MM.1S (cell line): ENCODE data around the gene STAG1.

Experiments used
- DNase-seq: peaks from one replicate; pipeline ENCODE4 v3.0.0-alpha.2; 2015
- H2AFZ ChIP-seq: fragments of 300-600 bp; sonication (generic); 2 replicates; pipeline ENCODE4 v1.6.0; 2016; ENCODE audit warnings: antibody characterized with exemption, low read length
- H3F3A ChIP-seq: fragments of 300-600 bp; sonication (generic); 2 replicates; pipeline ENCODE4 v1.6.1; 2016; ENCODE audit warnings: mild to moderate bottlenecking, antibody characterized with exemption, low read length, moderate library complexity, mixed read lengths; ENCODE audit not compliant: insufficient read depth
- H3K27ac ChIP-seq: fragments of 300-600 bp; sonication (generic); 2 replicates; pipeline ENCODE4 v1.5.1; 2016; ENCODE audit warnings: mild to moderate bottlenecking, low read length
- H3K27me3 ChIP-seq: fragments of 300-600 bp; sonication (generic); replicated peaks from 2 replicates; pipeline ENCODE4 v1.6.0; 2016; ENCODE audit warnings: low read length; ENCODE audit not compliant: insufficient read depth
- H3K36me3 ChIP-seq: fragments of 300-600 bp; sonication (generic); replicated peaks from 2 replicates; pipeline ENCODE4 v1.6.1; 2016; ENCODE audit warnings: mild to moderate bottlenecking, low read length, mixed read lengths; ENCODE audit not compliant: insufficient read depth
- H3K4me1 ChIP-seq: fragments of 300-600 bp; sonication (generic); 2 replicates; pipeline ENCODE4 v1.6.1; 2016; ENCODE audit warnings: low read length, mixed read lengths
- H3K4me2 ChIP-seq: fragments of 300-600 bp; sonication (generic); 2 replicates; pipeline ENCODE4 v1.6.0; 2016; ENCODE audit warnings: low read depth, low read length
- H3K4me3 ChIP-seq: fragments of 300-600 bp; sonication (generic); 2 replicates; pipeline ENCODE4 v1.5.1; 2016; ENCODE audit warnings: low read length, mixed read lengths
- H3K79me2 ChIP-seq: fragments of 300-600 bp; sonication (generic); 2 replicates; pipeline ENCODE4 v1.6.1; 2016; ENCODE audit warnings: mixed run types, low read length, mixed read lengths
- H3K9ac ChIP-seq: fragments of 300-600 bp; sonication (generic); 2 replicates; pipeline ENCODE4 v1.6.1; 2016; ENCODE audit warnings: low read length, mixed read lengths
- H3K9me2 ChIP-seq: fragments of 300-600 bp; sonication (generic); replicated peaks from 2 replicates; pipeline ENCODE4 v1.6.1; 2016; ENCODE audit warnings: mild to moderate bottlenecking, low read length, mixed read lengths; ENCODE audit not compliant: insufficient read depth
- H3K9me3 ChIP-seq: fragments of 300-600 bp; sonication (generic); replicated peaks from 2 replicates; pipeline ENCODE4 v1.6.1; 2016; ENCODE audit warnings: mild to moderate bottlenecking, low read length, mixed read lengths; ENCODE audit not compliant: insufficient read depth
- H4K20me1 ChIP-seq: fragments of 300-600 bp; sonication (generic); 2 replicates; pipeline ENCODE4 v1.6.1; 2016; ENCODE audit warnings: mild to moderate bottlenecking, low read length, moderate library complexity, mixed read lengths; ENCODE audit not compliant: insufficient read depth
- EZH2 ChIP-seq: fragments of 300-600 bp; sonication (generic); optimal IDR thresholded peaks from 2 replicates; pipeline ENCODE3; 2017; ENCODE audit warnings: low read depth, mild to moderate bottlenecking, antibody characterized with exemption, low read length, mixed read lengths
- EZH2phosphoT487 ChIP-seq: fragments of 300-600 bp; sonication (generic); IDR thresholded peaks from 2 replicates; pipeline ENCODE4 v1.6.1; 2018; ENCODE audit warnings: antibody characterized with exemption, low read length
- TF ChIP-seq, protein P1 (sequence below): fragments of 300-600 bp; sonication (generic); IDR thresholded peaks from 2 replicates; pipeline ENCODE4 v1.5.1; 2016; ENCODE audit warnings: antibody characterized with exemption, low read length, mixed read lengths

The STAG1 gene

DNA sequence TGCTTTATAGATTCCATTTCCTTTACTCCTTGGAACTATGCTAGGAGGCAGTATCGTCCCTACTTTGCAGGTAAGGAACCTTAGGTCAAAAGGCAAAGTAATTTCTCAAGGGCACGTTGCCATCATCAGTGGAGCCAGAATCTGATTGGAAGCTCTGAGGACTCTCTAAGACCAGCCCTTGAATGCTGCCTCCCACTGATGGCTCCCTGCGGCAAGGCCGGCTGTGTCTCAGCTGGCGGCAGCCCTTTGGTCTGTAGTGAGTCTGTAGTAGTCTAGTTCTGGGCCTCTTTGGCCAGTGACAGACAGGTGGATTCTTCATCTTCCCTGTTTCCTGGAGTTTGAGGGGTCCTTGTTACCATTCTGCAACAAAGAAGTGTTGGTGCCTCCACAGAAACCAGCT lies 425.9 kb downstream of the STAG1 start:
- Histone ChIP-seq H3K27ac (no peak overlapping the region), H3K4me1 (no peaks in the 10 kb centered on the region), H3K79me2 (no peaks in the 10 kb centered on the region), H3F3A (no peaks in the 10 kb centered on the region), H3K36me3 (no peaks in the 10 kb centered on the region), H3K9ac (no peak overlapping the region), H3K9me2 (no peaks in the 10 kb centered on the region), H3K4me3 (no peak overlapping the region), H3K9me3 (no peaks in the 10 kb centered on the region), H2AFZ (no peak overlapping the region), H3K4me2 (no peak overlapping the region), H4K20me1 (no peaks in the 10 kb centered on the region), H3K27me3 (no peaks in the 10 kb centered on the region)
- DNase-seq: no peak
- TF ChIP-seq EZH2phosphoT487: no peak

DNA sequence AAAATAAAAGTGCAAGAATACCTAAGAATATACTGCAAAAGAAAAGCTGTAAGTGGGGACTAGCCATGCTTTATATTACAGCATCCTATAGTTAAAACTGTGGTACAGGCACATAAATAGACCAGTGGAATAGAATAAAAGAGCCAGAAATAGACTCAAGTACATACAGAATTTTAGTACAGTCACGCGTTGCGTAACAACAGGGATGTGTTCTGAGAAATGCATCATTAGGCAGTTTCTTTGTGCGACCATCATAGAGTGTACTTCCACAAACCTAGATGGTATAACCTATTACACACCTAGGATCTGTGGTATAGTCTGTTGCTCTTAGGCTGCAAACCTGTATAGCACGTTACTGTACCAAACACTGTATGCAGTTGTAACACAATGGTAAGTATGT lies 440.2 kb downstream of the STAG1 start:
- Histone ChIP-seq H3K9ac (no peak overlapping the region), H3K4me1 (peaks cover 1% of the 10 kb centered on the region; the same call in 1 of the 2 replicates), H3K9me2 (no peaks in the 10 kb centered on the region), H2AFZ (no peak overlapping the region), H4K20me1 (no peaks in the 10 kb centered on the region), H3K79me2 (no peaks in the 10 kb centered on the region), H3F3A (no peaks in the 10 kb centered on the region), H3K27ac (no peak overlapping the region), H3K9me3 (no peaks in the 10 kb centered on the region), H3K27me3 (no peaks in the 10 kb centered on the region), H3K4me3 (no peak overlapping the region), H3K4me2 (no peak overlapping the region), H3K36me3 (no peaks in the 10 kb centered on the region; the same call in 1 of the 2 replicates)
- no peak for DNase-seq
- TF ChIP-seq EZH2: no peak
- no peak for TF ChIP-seq EZH2phosphoT487
- TF ChIP-seq, protein P1, sequence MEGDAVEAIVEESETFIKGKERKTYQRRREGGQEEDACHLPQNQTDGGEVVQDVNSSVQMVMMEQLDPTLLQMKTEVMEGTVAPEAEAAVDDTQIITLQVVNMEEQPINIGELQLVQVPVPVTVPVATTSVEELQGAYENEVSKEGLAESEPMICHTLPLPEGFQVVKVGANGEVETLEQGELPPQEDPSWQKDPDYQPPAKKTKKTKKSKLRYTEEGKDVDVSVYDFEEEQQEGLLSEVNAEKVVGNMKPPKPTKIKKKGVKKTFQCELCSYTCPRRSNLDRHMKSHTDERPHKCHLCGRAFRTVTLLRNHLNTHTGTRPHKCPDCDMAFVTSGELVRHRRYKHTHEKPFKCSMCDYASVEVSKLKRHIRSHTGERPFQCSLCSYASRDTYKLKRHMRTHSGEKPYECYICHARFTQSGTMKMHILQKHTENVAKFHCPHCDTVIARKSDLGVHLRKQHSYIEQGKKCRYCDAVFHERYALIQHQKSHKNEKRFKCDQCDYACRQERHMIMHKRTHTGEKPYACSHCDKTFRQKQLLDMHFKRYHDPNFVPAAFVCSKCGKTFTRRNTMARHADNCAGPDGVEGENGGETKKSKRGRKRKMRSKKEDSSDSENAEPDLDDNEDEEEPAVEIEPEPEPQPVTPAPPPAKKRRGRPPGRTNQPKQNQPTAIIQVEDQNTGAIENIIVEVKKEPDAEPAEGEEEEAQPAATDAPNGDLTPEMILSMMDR: no peak

DNA sequence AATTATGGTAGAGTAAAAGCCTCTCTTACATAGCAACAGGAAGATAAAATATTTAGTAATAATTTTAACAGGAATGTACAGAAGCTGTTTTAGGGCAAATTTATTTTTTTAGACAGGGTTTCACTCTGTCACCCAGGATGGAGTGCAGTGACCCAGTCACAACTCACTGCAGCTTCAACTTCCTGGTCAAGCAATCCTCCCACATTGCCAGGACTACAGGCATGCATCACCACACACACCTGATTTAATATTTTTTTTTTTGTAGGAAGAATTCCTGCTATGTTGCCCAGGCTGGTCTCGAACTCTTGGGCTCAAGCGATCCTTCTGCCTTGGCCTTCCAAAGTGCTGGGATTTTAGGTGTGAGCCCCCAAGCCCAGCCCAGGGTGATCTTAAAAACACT lies 440.9 kb downstream of the STAG1 start:
- TF ChIP-seq EZH2: no peak
- TF ChIP-seq, protein P1: no peak
- no peaks in the 10 kb centered on the region; the same call in 1 of the 2 replicates for H3K36me3 ChIP-seq
- no peaks in the 10 kb centered on the region for H4K20me1 ChIP-seq
- no peak overlapping the region for H3K27ac ChIP-seq
- no peak overlapping the region for H2AFZ ChIP-seq
- no peaks in the 10 kb centered on the region for H3K27me3 ChIP-seq
- no peaks in the 10 kb centered on the region for H3K79me2 ChIP-seq
- no peaks in the 10 kb centered on the region for H3F3A ChIP-seq
- peaks cover 3% of the 10 kb centered on the region; the same call in 1 of the 2 replicates for H3K4me1 ChIP-seq
- H3K9me2 ChIP-seq: no peaks in the 10 kb centered on the region
- H3K9me3 ChIP-seq: no peaks in the 10 kb centered on the region
- no peak for DNase-seq
- H3K4me3 ChIP-seq: no peak overlapping the region
- no peak overlapping the region for H3K9ac ChIP-seq
- H3K4me2 ChIP-seq: no peak overlapping the region

DNA sequence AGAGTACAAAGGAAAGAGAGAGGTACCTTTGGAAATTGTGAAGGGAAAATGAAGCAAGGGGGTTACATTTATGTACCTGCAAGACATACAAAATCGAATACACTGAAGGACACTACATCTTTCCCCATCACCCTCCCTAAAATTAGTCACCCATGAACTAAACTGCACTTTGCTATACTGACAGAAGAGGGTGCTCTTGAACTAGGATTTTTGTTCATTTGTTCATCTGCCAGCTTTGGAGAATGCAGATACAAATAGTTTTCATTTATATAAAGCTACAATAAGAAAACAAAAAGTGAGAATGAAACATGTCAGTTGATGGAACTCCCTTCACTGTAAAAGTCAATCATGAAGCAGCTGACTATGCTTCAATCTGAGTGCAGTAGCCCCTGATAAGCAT lies 446.3 kb downstream of the STAG1 start:
- Histone ChIP-seq H3K36me3 (no peaks in the 10 kb centered on the region), H3K27ac (no peak overlapping the region), H3F3A (no peaks in the 10 kb centered on the region), H3K4me3 (no peak overlapping the region), H3K27me3 (no peaks in the 10 kb centered on the region), H3K4me1 (peaks cover 6% of the 10 kb centered on the region; the same call in 1 of the 2 replicates), H2AFZ (no peak overlapping the region), H3K4me2 (no peak overlapping the region), H4K20me1 (no peaks in the 10 kb centered on the region), H3K9ac (no peak overlapping the region), H3K9me2 (no peaks in the 10 kb centered on the region), H3K79me2 (no peaks in the 10 kb centered on the region), H3K9me3 (no peaks in the 10 kb centered on the region)
- DNase-seq: peak; percentile 57
- no peak for TF ChIP-seq EZH2phosphoT487
- TF ChIP-seq, protein P1: peak; percentile 75
